Vagina (tissue), 2 donors: ENCODE results near the gene S100A1.

Source experiments
- POLR2AphosphoS5 ChIP-seq, 2 donors: sonication (generic); formaldehyde crosslinking; IDR thresholded peaks; one replicate each; pipeline ENCODE4 v1.9.0; 2017; ENCODE audit warnings: antibody characterized with exemption in 2 of 2, mild to moderate bottlenecking in 2 of 2, low read depth in 1 of 2; ENCODE audit not compliant: insufficient read depth in 1 of 2
- TF ChIP-seq, protein P1 (sequence below), 3 experiments: fragments of 450-650 bp in 2 of 3; fragments of 200-600 bp in 1 of 3; sonication (generic) in 1 of 3; IDR thresholded peaks; one replicate each; pipeline ENCODE4 v1.5.1; 2017 to 2019; ENCODE audit warnings: antibody characterized with exemption in 3 of 3, mild to moderate bottlenecking in 2 of 3, moderate library complexity in 2 of 3

GRCh38 chr1:153592748-153593147 is 35.5 kb upstream of the S100A1 start:
- TF ChIP-seq, protein P1, sequence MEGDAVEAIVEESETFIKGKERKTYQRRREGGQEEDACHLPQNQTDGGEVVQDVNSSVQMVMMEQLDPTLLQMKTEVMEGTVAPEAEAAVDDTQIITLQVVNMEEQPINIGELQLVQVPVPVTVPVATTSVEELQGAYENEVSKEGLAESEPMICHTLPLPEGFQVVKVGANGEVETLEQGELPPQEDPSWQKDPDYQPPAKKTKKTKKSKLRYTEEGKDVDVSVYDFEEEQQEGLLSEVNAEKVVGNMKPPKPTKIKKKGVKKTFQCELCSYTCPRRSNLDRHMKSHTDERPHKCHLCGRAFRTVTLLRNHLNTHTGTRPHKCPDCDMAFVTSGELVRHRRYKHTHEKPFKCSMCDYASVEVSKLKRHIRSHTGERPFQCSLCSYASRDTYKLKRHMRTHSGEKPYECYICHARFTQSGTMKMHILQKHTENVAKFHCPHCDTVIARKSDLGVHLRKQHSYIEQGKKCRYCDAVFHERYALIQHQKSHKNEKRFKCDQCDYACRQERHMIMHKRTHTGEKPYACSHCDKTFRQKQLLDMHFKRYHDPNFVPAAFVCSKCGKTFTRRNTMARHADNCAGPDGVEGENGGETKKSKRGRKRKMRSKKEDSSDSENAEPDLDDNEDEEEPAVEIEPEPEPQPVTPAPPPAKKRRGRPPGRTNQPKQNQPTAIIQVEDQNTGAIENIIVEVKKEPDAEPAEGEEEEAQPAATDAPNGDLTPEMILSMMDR (IDR thresholded peaks at IDR 0.05), result no peak
- TF ChIP-seq POLR2AphosphoS5 (IDR thresholded peaks at IDR 0.05; ENCODE audit: insufficient read depth in 1 of 2, low read depth in 1 of 2), result no peak
